ENCODE measurements around the gene FAM221B.
A peak's percentile ranks its signal among the peaks of the same experiment; 100 is the strongest.

FAM221B gene

GRCh38 chr9:35829764-35830096, 1.2 kb upstream of the FAM221B start:
- H3K27ac ChIP-seq (ENCODE audit: poor library complexity, severe bottlenecking), result peak overlapping the region; percentile 23
- H3K36me3 ChIP-seq (ENCODE audit: low read depth), result no peaks in the 10 kb centered on the region
- H3K4me3 ChIP-seq (ENCODE audit: severe bottlenecking), result peak overlapping the region; percentile 67
- ATAC-seq (ENCODE audit: low read depth) (no peak; the same call in 1 of the 3 replicates), DNase-seq (ENCODE audit: low spot score) (no peak)
- peaks cover 3% of the 10 kb centered on the region for H3K4me1 ChIP-seq (ENCODE audit: insufficient read depth, poor library complexity, severe bottlenecking)
- H3K27me3 ChIP-seq (ENCODE audit: insufficient read depth, poor library complexity, severe bottlenecking), result no peaks in the 10 kb centered on the region
- no peaks in the 10 kb centered on the region for H3K9me3 ChIP-seq (ENCODE audit: severe bottlenecking)
- TF ChIP-seq CTCF (IDR thresholded peaks at IDR 0.05; ENCODE audit: poor library complexity, severe bottlenecking), result no peak

- Histone ChIP-seq H3K27ac (ENCODE audit: poor library complexity, severe bottlenecking) (peak within 1 kb of the TSS; percentile 23), H3K27me3 (ENCODE audit: insufficient read depth, poor library complexity, severe bottlenecking) (no peaks in the 10 kb centered on the region), H3K4me3 (ENCODE audit: severe bottlenecking) (peak within 1 kb of the TSS; percentile 67), H3K4me1 (ENCODE audit: insufficient read depth, poor library complexity, severe bottlenecking) (peaks cover 3% of the 10 kb centered on the region), H3K9me3 (ENCODE audit: severe bottlenecking) (no peaks in the 10 kb centered on the region), H3K36me3 (ENCODE audit: low read depth) (no peaks in the 10 kb centered on the region)
- DNase-seq (ENCODE audit: low spot score), result peak; percentile 95
- peak; percentile 89 for ATAC-seq (ENCODE audit: low read depth)
- TF ChIP-seq CTCF (IDR thresholded peaks at IDR 0.05; ENCODE audit: poor library complexity, severe bottlenecking), result no peak
Observed at GRCh38 chr9:35829084-35829763, 692 bp upstream of the FAM221B start, which contains the start of gene TMEM8B. TSS of gene TMEM8B (plus strand) at chr9:35829228. CDS start at chr9:35829448, 220 bp downstream.

- no peaks in the 10 kb centered on the region for H3K9me3 ChIP-seq (ENCODE audit: severe bottlenecking)
- ATAC-seq (ENCODE audit: low read depth), result no peak
Observed at GRCh38 chr9:35827486-35827885, 1.0 kb downstream of the FAM221B start.

GRCh38 chr9:35826071-35826701, 2.3 kb downstream of the FAM221B start:
- DNase-seq (ENCODE audit: low spot score) (no peak), ATAC-seq (ENCODE audit: low read depth) (peak; percentile 59)
- no peaks in the 10 kb centered on the region for H3K9me3 ChIP-seq (ENCODE audit: severe bottlenecking)
- H3K27ac ChIP-seq (ENCODE audit: poor library complexity, severe bottlenecking), result no peak overlapping the region
- H3K4me1 ChIP-seq (ENCODE audit: insufficient read depth, poor library complexity, severe bottlenecking), result peaks cover 3% of the 10 kb centered on the region
- TF ChIP-seq CTCF (IDR thresholded peaks at IDR 0.05; ENCODE audit: poor library complexity, severe bottlenecking), result peak; percentile 85
- no peaks in the 10 kb centered on the region for H3K27me3 ChIP-seq (ENCODE audit: insufficient read depth, poor library complexity, severe bottlenecking)
- no peaks in the 10 kb centered on the region for H3K36me3 ChIP-seq (ENCODE audit: low read depth)
- no peak overlapping the region for H3K4me3 ChIP-seq (ENCODE audit: severe bottlenecking)

More at GRCh38 chr9:35827486-35827885, 1.0 kb downstream of the FAM221B start:
- H3K36me3 ChIP-seq (ENCODE audit: low read depth), result no peaks in the 10 kb centered on the region
- DNase-seq (ENCODE audit: low spot score), result no peak
- no peaks in the 10 kb centered on the region for H3K27me3 ChIP-seq (ENCODE audit: insufficient read depth, poor library complexity, severe bottlenecking)
- H3K27ac ChIP-seq (ENCODE audit: poor library complexity, severe bottlenecking), result no peak overlapping the region
- TF ChIP-seq CTCF (IDR thresholded peaks at IDR 0.05; ENCODE audit: poor library complexity, severe bottlenecking), result no peak
- H3K4me1 ChIP-seq (ENCODE audit: insufficient read depth, poor library complexity, severe bottlenecking), result peaks cover 3% of the 10 kb centered on the region
- H3K4me3 ChIP-seq (ENCODE audit: severe bottlenecking), result no peak overlapping the region

GRCh38 chr9:35822926-35823325, 5.6 kb downstream of the FAM221B start:
- H3K4me3 ChIP-seq (ENCODE audit: severe bottlenecking), result no peak overlapping the region
- H3K27ac ChIP-seq (ENCODE audit: poor library complexity, severe bottlenecking), result no peak overlapping the region
- H3K27me3 ChIP-seq (ENCODE audit: insufficient read depth, poor library complexity, severe bottlenecking), result no peaks in the 10 kb centered on the region
- no peak for ATAC-seq (ENCODE audit: low read depth)
- H3K4me1 ChIP-seq (ENCODE audit: insufficient read depth, poor library complexity, severe bottlenecking), result no peaks in the 10 kb centered on the region
- no peaks in the 10 kb centered on the region for H3K9me3 ChIP-seq (ENCODE audit: severe bottlenecking)
- TF ChIP-seq CTCF (IDR thresholded peaks at IDR 0.05; ENCODE audit: poor library complexity, severe bottlenecking), result no peak
- H3K36me3 ChIP-seq (ENCODE audit: low read depth), result no peaks in the 10 kb centered on the region
- DNase-seq (ENCODE audit: low spot score), result peak; percentile 4

Measured in RWPE2 (cell line).